Astrocyte (in vitro differentiated cells and primary cell): ENCODE data around the gene DYRK1A. TPM values are rescaled to one million over a fixed set of nuclear protein-coding genes. Genes with fewer than 3 reads are reported as not detected.
A peak's percentile ranks its signal among the peaks of the same experiment; 100 is the strongest.

Source experiments
- DNase-seq: peaks from one replicate; pipeline ENCODE4 v3.0.0-alpha.2; 2010; ENCODE audit warnings: low read depth
- FAIRE-seq: peaks from 2 replicates; lab custom pipeline; 2011; peaks lifted over from hg19 to GRCh38; lab: Jason Lieb, UNC
- H2AFZ ChIP-seq: 2 replicates; pipeline ENCODE4 v1.6.0; 2012; ENCODE audit warnings: low read depth, low read length, inconsistent platforms
- H3K27ac ChIP-seq: 2 replicates; pipeline ENCODE4 v1.5.1; 2011; ENCODE audit warnings: low read depth, low read length, inconsistent platforms
- H3K27me3 ChIP-seq: 2 replicates; pipeline ENCODE4 v1.6.0; 2011; ENCODE audit warnings: low read length, inconsistent platforms; ENCODE audit not compliant: insufficient read depth
- H3K36me3 ChIP-seq: 2 replicates; pipeline ENCODE4 v1.5.1; 2011; ENCODE audit warnings: low read length, inconsistent platforms; ENCODE audit not compliant: insufficient read depth
- H3K4me1 ChIP-seq: 2 replicates; pipeline ENCODE4 v1.5.1; 2011; ENCODE audit warnings: low read length, inconsistent platforms; ENCODE audit not compliant: insufficient read depth
- H3K4me2 ChIP-seq: 2 replicates; pipeline ENCODE4 v1.6.0; 2012; ENCODE audit warnings: low read length, inconsistent platforms
- H3K4me3 ChIP-seq: 2 replicates; pipeline ENCODE4 v1.5.1; 2011; ENCODE audit warnings: low read depth, mild to moderate bottlenecking, low read length, inconsistent platforms; ENCODE audit not compliant: insufficient read depth
- H3K79me2 ChIP-seq: 2 replicates; pipeline ENCODE4 v1.6.0; 2012; ENCODE audit warnings: mild to moderate bottlenecking, low read length, inconsistent platforms; ENCODE audit not compliant: insufficient read depth
- H3K9ac ChIP-seq: 2 replicates; pipeline ENCODE4 v1.6.0; 2012; ENCODE audit warnings: mild to moderate bottlenecking, low read length, inconsistent platforms
- H3K9me3 ChIP-seq: 2 replicates; pipeline ENCODE4 v1.5.1; 2012; ENCODE audit warnings: low read depth, mild to moderate bottlenecking, low read length, inconsistent platforms; ENCODE audit not compliant: insufficient read depth
- H4K20me1 ChIP-seq: 2 replicates; pipeline ENCODE4 v1.6.0; 2012; ENCODE audit warnings: low read length, inconsistent platforms; ENCODE audit not compliant: insufficient read depth
- H3K27ac Mint-ChIP-seq: one replicate; pipeline ENCODE4 v1.8.0; 2021; ENCODE audit warnings: mild to moderate bottlenecking, mixed read lengths; ENCODE audit not compliant: unreplicated experiment
- H3K27me3 Mint-ChIP-seq: one replicate; pipeline ENCODE4 v1.8.0; 2021; ENCODE audit warnings: low read depth, mixed read lengths; ENCODE audit not compliant: unreplicated experiment
- H3K36me3 Mint-ChIP-seq: one replicate; pipeline ENCODE4 v1.8.0; 2021; ENCODE audit warnings: low read depth, mixed read lengths; ENCODE audit not compliant: unreplicated experiment
- H3K4me1 Mint-ChIP-seq: one replicate; pipeline ENCODE4 v1.8.0; 2021; ENCODE audit warnings: low read depth, mixed read lengths; ENCODE audit not compliant: unreplicated experiment
- H3K4me3 Mint-ChIP-seq: one replicate; pipeline ENCODE4 v1.8.0; 2021; ENCODE audit warnings: mild to moderate bottlenecking, moderate library complexity, mixed read lengths; ENCODE audit not compliant: unreplicated experiment
- H3K9me3 Mint-ChIP-seq: one replicate; pipeline ENCODE4 v1.8.0; 2021; ENCODE audit warnings: mild to moderate bottlenecking, mixed read lengths; ENCODE audit not compliant: unreplicated experiment
- CTCF ChIP-seq: IDR thresholded peaks from 2 replicates; pipeline ENCODE4 v1.5.1; 2011; ENCODE audit warnings: low read depth, mild to moderate bottlenecking, inconsistent platforms, low read length, moderate library complexity; ENCODE audit not compliant: insufficient read depth
- EZH2 ChIP-seq: IDR thresholded peaks from 2 replicates; pipeline ENCODE4 v1.6.1; 2012; ENCODE audit warnings: mild to moderate bottlenecking, low read length, inconsistent platforms; ENCODE audit not compliant: insufficient read depth
- total RNA-seq: library from RNA; stranded (reverse); gene quantifications from 2 replicates; pipeline ENCODE4 v1.2.1, GENCODE V29; 2021

DYRK1A gene
- total RNA-seq, 1 donor from 2014 or later: 44.6 TPM

GRCh38 chr21:37568916-37569315 is 202.3 kb downstream of the DYRK1A start:
- Histone ChIP-seq H3K4me1 (peaks cover 11% of the 10 kb centered on the region), H3K9ac (no peak overlapping the region), H2AFZ (no peak overlapping the region), H3K36me3 (no peaks in the 10 kb centered on the region), H3K9me3 (no peaks in the 10 kb centered on the region), H3K27me3 (no peaks in the 10 kb centered on the region), H3K79me2 (no peaks in the 10 kb centered on the region), H4K20me1 (no peaks in the 10 kb centered on the region), H3K4me3 (no peak overlapping the region), H3K27ac (no peak overlapping the region), H3K4me2 (no peak overlapping the region)
- peaks cover 11% of the 10 kb centered on the region for H3K9me3 Mint-ChIP-seq
- DNase-seq (no peak), FAIRE-seq (no peak)
- H3K4me1 Mint-ChIP-seq: peaks cover 25% of the 10 kb centered on the region
- H3K27me3 Mint-ChIP-seq: peaks cover 2% of the 10 kb centered on the region
- H3K36me3 Mint-ChIP-seq: peaks cover 1% of the 10 kb centered on the region
- H3K27ac Mint-ChIP-seq: no peak overlapping the region
- no peak overlapping the region for H3K4me3 Mint-ChIP-seq
- TF ChIP-seq EZH2: no peak
- no peak for TF ChIP-seq CTCF

- no peaks in the 10 kb centered on the region for H3K36me3 ChIP-seq
- TF ChIP-seq EZH2: no peak
- TF ChIP-seq CTCF: no peak
- Mint-ChIP-seq H3K4me3 (no peak overlapping the region), H3K36me3 (peaks cover 1% of the 10 kb centered on the region), H3K9me3 (peaks cover 11% of the 10 kb centered on the region), H3K27ac (peak overlapping the region; percentile 78), H3K27me3 (peaks cover 5% of the 10 kb centered on the region), H3K4me1 (peaks cover 9% of the 10 kb centered on the region)
- FAIRE-seq (no peak), DNase-seq (no peak)
- no peak overlapping the region for H2AFZ ChIP-seq
- no peaks in the 10 kb centered on the region for H3K9me3 ChIP-seq
- H3K4me3 ChIP-seq: no peak overlapping the region
- H3K4me1 ChIP-seq: no peaks in the 10 kb centered on the region
- no peaks in the 10 kb centered on the region for H3K27me3 ChIP-seq
- H3K4me2 ChIP-seq: no peak overlapping the region
- no peak overlapping the region for H3K27ac ChIP-seq
- H3K79me2 ChIP-seq: no peaks in the 10 kb centered on the region
- H3K9ac ChIP-seq: no peak overlapping the region
- H4K20me1 ChIP-seq: no peaks in the 10 kb centered on the region
These were observed 204.9 kb downstream of the DYRK1A start for GRCh38 chr21:37571442-37571841.

- H3K9me3 ChIP-seq: no peaks in the 10 kb centered on the region
- H3K27ac Mint-ChIP-seq: no peak overlapping the region
These were observed 207.7 kb downstream of the DYRK1A start for GRCh38 chr21:37574316-37574715.

More at GRCh38 chr21:37574316-37574715, 207.7 kb downstream of the DYRK1A start:
- no peak overlapping the region for H3K4me3 Mint-ChIP-seq
- FAIRE-seq: no peak
- no peak overlapping the region for H3K27ac ChIP-seq
- no peak overlapping the region for H3K4me2 ChIP-seq
- H3K27me3 ChIP-seq: no peaks in the 10 kb centered on the region
- H3K9ac ChIP-seq: no peak overlapping the region
- H3K36me3 Mint-ChIP-seq: peaks cover 1% of the 10 kb centered on the region
- no peaks in the 10 kb centered on the region for H4K20me1 ChIP-seq
- no peaks in the 10 kb centered on the region for H3K79me2 ChIP-seq
- H3K27me3 Mint-ChIP-seq: peaks cover 5% of the 10 kb centered on the region
- H3K4me1 ChIP-seq: no peaks in the 10 kb centered on the region
- no peak for TF ChIP-seq EZH2
- TF ChIP-seq CTCF: no peak
- no peak overlapping the region for H2AFZ ChIP-seq
- no peak overlapping the region for H3K4me3 ChIP-seq
- peaks cover 17% of the 10 kb centered on the region for H3K9me3 Mint-ChIP-seq
- peaks cover 2% of the 10 kb centered on the region for H3K4me1 Mint-ChIP-seq
- DNase-seq: no peak
- no peaks in the 10 kb centered on the region for H3K36me3 ChIP-seq
